HL-60 (cell line): ENCODE data around the gene STAT2.
A peak's percentile ranks its signal among the peaks of the same experiment; 100 is the strongest.

Experiments used
- DNase-seq, 2 experiments: peaks; one replicate each; pipeline ENCODE4 v3.0.0-alpha.2; 2010 to 2020; ENCODE audit warnings: low read depth in 1 of 2, low spot score in 1 of 2
- H3K27ac ChIP-seq: fragments of 250-450 bp; sonication (Bioruptor Pico); replicated peaks from 2 replicates; pipeline ENCODE4 v1.5.1; 2020; ENCODE audit warnings: mild to moderate bottlenecking, moderate library complexity
- H3K27me3 ChIP-seq: fragments of 250-450 bp; sonication (Bioruptor Pico); 2 replicates; pipeline ENCODE4 v1.5.1; 2021; ENCODE audit warnings: mild to moderate bottlenecking, moderate library complexity; ENCODE audit not compliant: insufficient read depth, poor library complexity, severe bottlenecking
- H3K4me3 ChIP-seq: replicated peaks from 2 replicates; pipeline ENCODE4 v1.5.1; 2011; ENCODE audit warnings: mild to moderate bottlenecking, control low read depth, low read length; ENCODE audit not compliant: insufficient read depth
- GABPA ChIP-seq: IDR thresholded peaks from 2 replicates; pipeline ENCODE4 v1.6.1; 2012; ENCODE audit warnings: low read depth
- POLR2AphosphoS5 ChIP-seq: IDR thresholded peaks from 2 replicates; pipeline ENCODE4 v1.6.1; 2012; ENCODE audit warnings: low read depth
- SPI1 ChIP-seq: IDR thresholded peaks from 2 replicates; pipeline ENCODE4 v1.6.1; 2012; ENCODE audit warnings: low read depth, mild to moderate bottlenecking, borderline replicate concordance
- TF ChIP-seq, protein P1 (sequence below): IDR thresholded peaks from one replicate; pipeline ENCODE4 v1.5.1; 2011; ENCODE audit warnings: low read length, control low read depth, inconsistent platforms; ENCODE audit not compliant: insufficient read depth
- TF ChIP-seq, protein P2 (sequence below): IDR thresholded peaks from 2 replicates; pipeline ENCODE4 v1.6.1; 2012; ENCODE audit warnings: low read depth; ENCODE audit not compliant: insufficient replicate concordance

The STAT2 gene

GRCh38 chr12:56333197-56333678 is 26.7 kb downstream of the STAT2 start:
- H3K27ac ChIP-seq = peak overlapping the region; percentile 97
- DNase-seq = peak in 1 of 2 experiments; percentile 75

DNA sequence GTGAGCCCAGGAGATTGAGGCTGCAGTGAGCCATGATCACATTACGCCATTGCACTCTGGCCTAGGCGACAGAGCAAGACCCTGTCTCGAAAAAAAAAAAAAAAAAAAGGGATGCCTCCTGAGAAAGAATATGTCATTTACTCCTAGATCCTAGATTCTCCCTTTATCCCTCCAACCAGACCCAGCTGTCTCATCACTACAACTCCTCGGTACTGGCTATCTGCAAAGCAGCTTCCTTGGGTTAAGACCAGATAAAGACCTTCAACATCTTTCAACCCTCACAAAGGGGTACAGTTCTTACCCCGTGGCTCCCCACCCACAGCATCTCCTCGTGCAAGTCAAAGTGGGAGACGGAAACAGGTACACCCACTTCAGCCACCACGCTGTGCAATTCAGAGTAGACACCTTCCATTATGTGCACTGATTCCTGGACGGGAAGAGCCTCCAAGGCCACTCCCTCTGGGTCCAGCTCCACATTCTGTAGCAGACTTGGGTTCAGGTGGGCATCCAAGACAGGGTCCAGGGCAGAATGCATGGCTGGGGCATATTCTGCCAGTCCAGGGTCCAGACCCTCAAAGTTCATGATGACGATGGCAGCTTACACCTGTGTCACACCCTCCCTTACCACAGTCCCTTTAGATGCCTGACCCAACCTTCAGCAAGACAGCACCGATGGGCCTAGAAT is 27.3 kb downstream of the STAT2 start:
- H3K27ac ChIP-seq = peak overlapping the region; percentile 97
- DNase-seq = no peak
- H3K27me3 ChIP-seq = no peaks in the 10 kb centered on the region
- H3K4me3 ChIP-seq = peak overlapping the region; percentile 64
- no peak for TF ChIP-seq POLR2AphosphoS5
- no peak for TF ChIP-seq SPI1
- TF ChIP-seq, protein P1, sequence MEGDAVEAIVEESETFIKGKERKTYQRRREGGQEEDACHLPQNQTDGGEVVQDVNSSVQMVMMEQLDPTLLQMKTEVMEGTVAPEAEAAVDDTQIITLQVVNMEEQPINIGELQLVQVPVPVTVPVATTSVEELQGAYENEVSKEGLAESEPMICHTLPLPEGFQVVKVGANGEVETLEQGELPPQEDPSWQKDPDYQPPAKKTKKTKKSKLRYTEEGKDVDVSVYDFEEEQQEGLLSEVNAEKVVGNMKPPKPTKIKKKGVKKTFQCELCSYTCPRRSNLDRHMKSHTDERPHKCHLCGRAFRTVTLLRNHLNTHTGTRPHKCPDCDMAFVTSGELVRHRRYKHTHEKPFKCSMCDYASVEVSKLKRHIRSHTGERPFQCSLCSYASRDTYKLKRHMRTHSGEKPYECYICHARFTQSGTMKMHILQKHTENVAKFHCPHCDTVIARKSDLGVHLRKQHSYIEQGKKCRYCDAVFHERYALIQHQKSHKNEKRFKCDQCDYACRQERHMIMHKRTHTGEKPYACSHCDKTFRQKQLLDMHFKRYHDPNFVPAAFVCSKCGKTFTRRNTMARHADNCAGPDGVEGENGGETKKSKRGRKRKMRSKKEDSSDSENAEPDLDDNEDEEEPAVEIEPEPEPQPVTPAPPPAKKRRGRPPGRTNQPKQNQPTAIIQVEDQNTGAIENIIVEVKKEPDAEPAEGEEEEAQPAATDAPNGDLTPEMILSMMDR = no peak

More at GRCh38 chr12:56333197-56333678, 26.7 kb downstream of the STAT2 start:
- Histone ChIP-seq H3K27me3 (no peaks in the 10 kb centered on the region), H3K4me3 (peak overlapping the region; percentile 64)
- TF ChIP-seq, protein P1 = no peak
- TF ChIP-seq SPI1 = peak; percentile 56; the same call in 1 of the 2 replicates
- no peak; the same call in 1 of the 2 replicates for TF ChIP-seq POLR2AphosphoS5
- TF ChIP-seq, protein P2, sequence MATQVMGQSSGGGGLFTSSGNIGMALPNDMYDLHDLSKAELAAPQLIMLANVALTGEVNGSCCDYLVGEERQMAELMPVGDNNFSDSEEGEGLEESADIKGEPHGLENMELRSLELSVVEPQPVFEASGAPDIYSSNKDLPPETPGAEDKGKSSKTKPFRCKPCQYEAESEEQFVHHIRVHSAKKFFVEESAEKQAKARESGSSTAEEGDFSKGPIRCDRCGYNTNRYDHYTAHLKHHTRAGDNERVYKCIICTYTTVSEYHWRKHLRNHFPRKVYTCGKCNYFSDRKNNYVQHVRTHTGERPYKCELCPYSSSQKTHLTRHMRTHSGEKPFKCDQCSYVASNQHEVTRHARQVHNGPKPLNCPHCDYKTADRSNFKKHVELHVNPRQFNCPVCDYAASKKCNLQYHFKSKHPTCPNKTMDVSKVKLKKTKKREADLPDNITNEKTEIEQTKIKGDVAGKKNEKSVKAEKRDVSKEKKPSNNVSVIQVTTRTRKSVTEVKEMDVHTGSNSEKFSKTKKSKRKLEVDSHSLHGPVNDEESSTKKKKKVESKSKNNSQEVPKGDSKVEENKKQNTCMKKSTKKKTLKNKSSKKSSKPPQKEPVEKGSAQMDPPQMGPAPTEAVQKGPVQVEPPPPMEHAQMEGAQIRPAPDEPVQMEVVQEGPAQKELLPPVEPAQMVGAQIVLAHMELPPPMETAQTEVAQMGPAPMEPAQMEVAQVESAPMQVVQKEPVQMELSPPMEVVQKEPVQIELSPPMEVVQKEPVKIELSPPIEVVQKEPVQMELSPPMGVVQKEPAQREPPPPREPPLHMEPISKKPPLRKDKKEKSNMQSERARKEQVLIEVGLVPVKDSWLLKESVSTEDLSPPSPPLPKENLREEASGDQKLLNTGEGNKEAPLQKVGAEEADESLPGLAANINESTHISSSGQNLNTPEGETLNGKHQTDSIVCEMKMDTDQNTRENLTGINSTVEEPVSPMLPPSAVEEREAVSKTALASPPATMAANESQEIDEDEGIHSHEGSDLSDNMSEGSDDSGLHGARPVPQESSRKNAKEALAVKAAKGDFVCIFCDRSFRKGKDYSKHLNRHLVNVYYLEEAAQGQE = peak; percentile 54
- no peak for TF ChIP-seq GABPA

DNA sequence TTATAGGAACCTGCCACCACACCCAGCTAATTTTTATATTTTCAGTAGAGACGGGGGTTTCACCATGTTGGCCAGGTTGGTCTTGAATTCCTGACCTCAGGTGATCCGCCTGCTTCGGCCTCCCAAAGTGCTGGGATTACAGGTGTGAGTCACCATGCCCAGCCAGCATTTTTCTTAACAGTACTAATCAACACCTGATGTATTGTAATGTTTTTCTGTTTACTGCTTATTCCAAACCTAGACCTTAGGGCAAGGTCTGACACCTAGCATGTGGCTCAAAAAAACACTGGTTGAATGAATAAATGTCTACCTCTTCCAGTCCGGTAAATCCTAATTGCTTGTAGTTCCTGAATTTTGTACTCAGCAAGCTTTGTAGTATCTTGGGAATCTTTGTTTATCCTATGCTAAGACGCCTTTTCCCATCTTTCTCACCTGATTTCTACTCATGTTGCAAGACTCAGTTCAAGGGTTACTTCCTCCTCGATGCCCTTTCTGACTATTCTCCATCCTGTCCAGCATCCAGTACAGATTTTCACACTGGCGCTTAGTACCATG is 28.9 kb downstream of the STAT2 start:
- Histone ChIP-seq H3K4me3 (no peak overlapping the region), H3K27ac (no peak overlapping the region), H3K27me3 (no peaks in the 10 kb centered on the region)
- DNase-seq = no peak
- TF ChIP-seq SPI1 (no peak), GABPA (no peak), POLR2AphosphoS5 (no peak)
- TF ChIP-seq, protein P2 = no peak
- TF ChIP-seq, protein P1 = no peak
